Endothelial cell of umbilical vein (primary cell): Measurements from ENCODE around the gene PAPPA2.

ENCODE experiments used
- EZH2 ChIP-seq: IDR thresholded peaks from 2 replicates; pipeline ENCODE4 v1.6.1; 2012; ENCODE audit warnings: borderline replicate concordance, low read depth, mild to moderate bottlenecking, moderate library complexity, low read length, inconsistent platforms; ENCODE audit not compliant: severe bottlenecking
- MAX ChIP-seq: IDR thresholded peaks from 2 replicates; pipeline ENCODE4 v1.6.1; 2011; ENCODE audit not compliant: insufficient read depth, insufficient read length
- MYC ChIP-seq: IDR thresholded peaks from one replicate; pipeline ENCODE4 v1.6.1; 2011; ENCODE audit warnings: mild to moderate bottlenecking, low read depth, low read length
- POLR2A ChIP-seq: IDR thresholded peaks from 2 replicates; pipeline ENCODE4 v1.6.1; 2012; ENCODE audit warnings: low read depth, mild to moderate bottlenecking, control low read depth, low read length
- TF ChIP-seq, protein P1 (sequence below), 2 donors: IDR thresholded peaks; 1 replicate in 1 of 2; 2 replicates in 1 of 2; pipeline ENCODE4 v1.5.1; 2011; ENCODE audit warnings: low read length in 2 of 2, mild to moderate bottlenecking in 2 of 2, moderate library complexity in 2 of 2, control low read depth in 1 of 2, inconsistent platforms in 1 of 2, low read depth in 1 of 2; ENCODE audit not compliant: insufficient read depth in 1 of 2; ENCODE audit errors: extremely low read depth in 1 of 2

- no peak for TF ChIP-seq MYC
- TF ChIP-seq POLR2A = no peak
- TF ChIP-seq, protein P1, sequence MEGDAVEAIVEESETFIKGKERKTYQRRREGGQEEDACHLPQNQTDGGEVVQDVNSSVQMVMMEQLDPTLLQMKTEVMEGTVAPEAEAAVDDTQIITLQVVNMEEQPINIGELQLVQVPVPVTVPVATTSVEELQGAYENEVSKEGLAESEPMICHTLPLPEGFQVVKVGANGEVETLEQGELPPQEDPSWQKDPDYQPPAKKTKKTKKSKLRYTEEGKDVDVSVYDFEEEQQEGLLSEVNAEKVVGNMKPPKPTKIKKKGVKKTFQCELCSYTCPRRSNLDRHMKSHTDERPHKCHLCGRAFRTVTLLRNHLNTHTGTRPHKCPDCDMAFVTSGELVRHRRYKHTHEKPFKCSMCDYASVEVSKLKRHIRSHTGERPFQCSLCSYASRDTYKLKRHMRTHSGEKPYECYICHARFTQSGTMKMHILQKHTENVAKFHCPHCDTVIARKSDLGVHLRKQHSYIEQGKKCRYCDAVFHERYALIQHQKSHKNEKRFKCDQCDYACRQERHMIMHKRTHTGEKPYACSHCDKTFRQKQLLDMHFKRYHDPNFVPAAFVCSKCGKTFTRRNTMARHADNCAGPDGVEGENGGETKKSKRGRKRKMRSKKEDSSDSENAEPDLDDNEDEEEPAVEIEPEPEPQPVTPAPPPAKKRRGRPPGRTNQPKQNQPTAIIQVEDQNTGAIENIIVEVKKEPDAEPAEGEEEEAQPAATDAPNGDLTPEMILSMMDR (IDR thresholded peaks at IDR 0.05; ENCODE audit: extremely low read depth in 1 of 2, insufficient read depth in 1 of 2, low read depth in 1 of 2, low read length in 2 of 2) = no peak
- no peak for TF ChIP-seq EZH2
- TF ChIP-seq MAX = no peak
Measured at GRCh38 chr1:176499671-176500070, 36.7 kb downstream of the PAPPA2 start.
